ENCODE data around the gene SEPTIN11.

SEPTIN11 gene

GRCh38 chr4:76987153-76987591 is 37.6 kb downstream of the SEPTIN11 start:
- Histone ChIP-seq H3K4me1 (ENCODE audit: control insufficient read depth, insufficient read depth, low read length) (peaks cover 2% of the 10 kb centered on the region; the same call in 1 of the 2 replicates), H3K9me3 (ENCODE audit: control insufficient read depth, insufficient read depth, low read depth, low read length) (no peaks in the 10 kb centered on the region), H3K4me3 (ENCODE audit: low read depth, low read length) (no peak overlapping the region), H3K27ac (ENCODE audit: extremely low read depth, low read depth, low read length) (no peak overlapping the region), H3K36me3 (ENCODE audit: control insufficient read depth in 2 of 2, insufficient read depth in 1 of 2, low read length in 2 of 2) (no peaks in the 10 kb centered on the region)
- ChIA-PET POLR2A (no interaction called here), CTCF (no interaction called here)
- TF ChIP-seq RBAK (tag by site-specific recombination; IDR thresholded peaks at IDR 0.05) (no peak), ZNF785 (tag by site-specific recombination; IDR thresholded peaks at IDR 0.05) (no peak), ZBTB1 (tag by site-specific recombination; IDR thresholded peaks at IDR 0.05) (no peak), ZNF501 (tag by site-specific recombination; IDR thresholded peaks at IDR 0.05) (no peak), ZNF121 (tag by site-specific recombination; IDR thresholded peaks at IDR 0.05) (no peak), ZNF596 (tag by site-specific recombination; IDR thresholded peaks at IDR 0.05) (no peak), ZBTB7A (tag by site-specific recombination; IDR thresholded peaks at IDR 0.05; ENCODE audit: low read depth) (no peak), ZSCAN16 (tag by site-specific recombination; IDR thresholded peaks at IDR 0.05) (no peak), ZNF670 (tag by site-specific recombination; IDR thresholded peaks at IDR 0.05; ENCODE audit: low read depth) (no peak), ZNF16 (tag by site-specific recombination; IDR thresholded peaks at IDR 0.05; ENCODE audit: low read depth) (no peak), ZNF707 (tag by site-specific recombination; IDR thresholded peaks at IDR 0.05) (no peak), SETDB1 (IDR thresholded peaks at IDR 0.05; ENCODE audit: insufficient read length, low read length) (no peak), KLF1 (tag by site-specific recombination; IDR thresholded peaks at IDR 0.05) (no peak), ZNF26 (tag by site-specific recombination; IDR thresholded peaks at IDR 0.05) (no peak), ZNF223 (tag by site-specific recombination; IDR thresholded peaks at IDR 0.05) (no peak), GLI2 (tag by site-specific recombination; IDR thresholded peaks at IDR 0.05; ENCODE audit: borderline replicate concordance, low read depth) (no peak), ZNF623 (tag by site-specific recombination; IDR thresholded peaks at IDR 0.05) (no peak), ZNF488 (tag by site-specific recombination; IDR thresholded peaks at IDR 0.05) (no peak)

- Histone ChIP-seq H3K36me3 (ENCODE audit: control insufficient read depth in 2 of 2, insufficient read depth in 1 of 2, low read length in 2 of 2) (no peaks in the 10 kb centered on the region), H3K4me1 (ENCODE audit: control insufficient read depth, insufficient read depth, low read length) (peaks cover under 1% of the 10 kb centered on the region; the same call in 1 of the 2 replicates), H3K4me3 (ENCODE audit: low read depth, low read length) (no peak overlapping the region), H3K27ac (ENCODE audit: extremely low read depth, low read depth, low read length) (no peak overlapping the region), H3K9me3 (ENCODE audit: control insufficient read depth, insufficient read depth, low read depth, low read length) (no peaks in the 10 kb centered on the region)
- POLR2A ChIA-PET = no interaction called here
- CTCF ChIA-PET = no interaction called here
- TF ChIP-seq ZNF114 (tag by site-specific recombination; IDR thresholded peaks at IDR 0.05) = no peak
- no peak for TF ChIP-seq ZNF37A (tag by site-specific recombination; IDR thresholded peaks at IDR 0.05)
- TF ChIP-seq INSM2 (tag by site-specific recombination; IDR thresholded peaks at IDR 0.05) = no peak
- TF ChIP-seq PRDM4 (tag by site-specific recombination; IDR thresholded peaks at IDR 0.05) = no peak
- no peak for TF ChIP-seq ZNF366 (tag by site-specific recombination; conservative IDR thresholded peaks at IDR 0.05)
- no peak for TF ChIP-seq ZNF221 (tag by site-specific recombination; IDR thresholded peaks at IDR 0.05; ENCODE audit: borderline replicate concordance)
- no peak for TF ChIP-seq ZNF138 (tag by site-specific recombination; IDR thresholded peaks at IDR 0.05; ENCODE audit: borderline replicate concordance)
- no peak for TF ChIP-seq ZBTB48 (tag by site-specific recombination; IDR thresholded peaks at IDR 0.05)
- no peak for TF ChIP-seq ZNF2 (tag by site-specific recombination; IDR thresholded peaks at IDR 0.05)
Measured at GRCh38 chr4:76987685-76988084, 38.1 kb downstream of the SEPTIN11 start.
